Measurements from ENCODE around the gene CCSER1.
"Not testable (repeated sequence)": the region's sequence is repeated elsewhere in the genome, so short reads cannot be mapped to it uniquely, and the experiment has no call there.

The CCSER1 gene

GRCh38 chr4:91319556-91320268 lies 1192.5 kb downstream of the CCSER1 start:
- no peak for DNase-seq

- no peak for DNase-seq
Measured at GRCh38 chr4:91322961-91323360, 1195.8 kb downstream of the CCSER1 start.

GRCh38 chr4:91325495-91325894 lies 1198.3 kb downstream of the CCSER1 start:
- DNase-seq, result no peak

- DNase-seq, result not testable (repeated sequence)
Measured at GRCh38 chr4:91326167-91326566, 1199.0 kb downstream of the CCSER1 start.

GRCh38 chr4:91330555-91331137 lies 1203.5 kb downstream of the CCSER1 start:
- DNase-seq, result no peak

GRCh38 chr4:91340822-91341221 lies 1213.6 kb downstream of the CCSER1 start:
- no peak for DNase-seq

GRCh38 chr4:91345632-91346031 lies 1218.4 kb downstream of the CCSER1 start:
- DNase-seq, result no peak

GRCh38 chr4:91356496-91356895 lies 1229.3 kb downstream of the CCSER1 start:
- not testable (repeated sequence) for DNase-seq

- DNase-seq, result not testable (repeated sequence)
Measured at GRCh38 chr4:91358016-91358415, 1230.8 kb downstream of the CCSER1 start.

- not testable (repeated sequence) for DNase-seq
Measured at GRCh38 chr4:91358621-91359020, 1231.4 kb downstream of the CCSER1 start.

- no peak for DNase-seq
Measured at GRCh38 chr4:91359041-91360031, 1232.1 kb downstream of the CCSER1 start.

GRCh38 chr4:91362125-91362524 lies 1234.9 kb downstream of the CCSER1 start:
- no peak for DNase-seq

GRCh38 chr4:91366554-91366953 lies 1239.4 kb downstream of the CCSER1 start:
- DNase-seq, result no peak

- no peak for DNase-seq
Measured at GRCh38 chr4:91369116-91369515, 1241.9 kb downstream of the CCSER1 start.

GRCh38 chr4:91373546-91373945 lies 1246.4 kb downstream of the CCSER1 start:
- DNase-seq, result no peak

- not testable (repeated sequence) for DNase-seq
Measured at GRCh38 chr4:91405431-91405830, 1278.2 kb downstream of the CCSER1 start.

GRCh38 chr4:91422011-91422410 lies 1294.8 kb downstream of the CCSER1 start:
- DNase-seq, result no peak

- DNase-seq, result no peak
Measured at GRCh38 chr4:91426725-91427124, 1299.5 kb downstream of the CCSER1 start.

- DNase-seq, result no peak
Measured at GRCh38 chr4:91427171-91427570, 1300.0 kb downstream of the CCSER1 start.

GRCh38 chr4:91434631-91435030 lies 1307.4 kb downstream of the CCSER1 start:
- no peak for DNase-seq

- DNase-seq, result no peak
Measured at GRCh38 chr4:91436556-91436955, 1309.4 kb downstream of the CCSER1 start.

- no peak for DNase-seq
Measured at GRCh38 chr4:91447168-91447567, 1320.0 kb downstream of the CCSER1 start.

- DNase-seq, result no peak
Measured at GRCh38 chr4:91448668-91449330, 1321.6 kb downstream of the CCSER1 start.
